ENCODE measurements around the gene CLSTN2.
A peak's percentile ranks its signal among the peaks of the same experiment; 100 is the strongest.

Gene CLSTN2

DNA sequence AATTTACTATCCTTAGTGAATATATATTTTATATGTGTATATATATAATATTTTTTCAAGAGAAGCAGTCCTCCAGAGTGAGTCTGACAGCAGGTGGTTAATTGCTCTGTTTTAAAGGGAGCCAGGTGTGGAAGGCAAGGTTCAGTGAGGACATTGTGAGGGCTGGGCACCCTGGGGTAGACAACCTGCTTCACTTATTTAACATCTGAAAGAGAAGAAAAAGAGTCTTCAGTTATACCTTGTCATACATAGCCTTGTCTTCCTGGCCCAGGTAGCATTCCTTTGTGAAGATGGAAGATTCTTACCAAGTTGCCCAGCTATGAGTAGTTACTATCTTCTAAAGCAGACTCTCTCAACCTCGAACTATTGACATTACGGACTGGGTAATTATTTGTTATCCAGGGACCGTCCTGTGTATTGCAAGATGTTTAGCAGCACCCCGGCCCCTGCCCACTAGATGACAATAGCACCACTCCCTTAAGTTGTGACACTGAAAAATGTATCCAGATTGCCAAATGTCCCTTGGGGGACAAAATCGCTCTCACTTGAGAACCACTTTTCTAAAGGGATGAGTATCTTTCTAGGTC is 406.9 kb downstream of the CLSTN2 start:
- no peak for DNase-seq (ENCODE audit: low read depth)

GRCh38 chr3:140342668-140343067 is 407.7 kb downstream of the CLSTN2 start:
- no peak for DNase-seq (ENCODE audit: low read depth)

DNA sequence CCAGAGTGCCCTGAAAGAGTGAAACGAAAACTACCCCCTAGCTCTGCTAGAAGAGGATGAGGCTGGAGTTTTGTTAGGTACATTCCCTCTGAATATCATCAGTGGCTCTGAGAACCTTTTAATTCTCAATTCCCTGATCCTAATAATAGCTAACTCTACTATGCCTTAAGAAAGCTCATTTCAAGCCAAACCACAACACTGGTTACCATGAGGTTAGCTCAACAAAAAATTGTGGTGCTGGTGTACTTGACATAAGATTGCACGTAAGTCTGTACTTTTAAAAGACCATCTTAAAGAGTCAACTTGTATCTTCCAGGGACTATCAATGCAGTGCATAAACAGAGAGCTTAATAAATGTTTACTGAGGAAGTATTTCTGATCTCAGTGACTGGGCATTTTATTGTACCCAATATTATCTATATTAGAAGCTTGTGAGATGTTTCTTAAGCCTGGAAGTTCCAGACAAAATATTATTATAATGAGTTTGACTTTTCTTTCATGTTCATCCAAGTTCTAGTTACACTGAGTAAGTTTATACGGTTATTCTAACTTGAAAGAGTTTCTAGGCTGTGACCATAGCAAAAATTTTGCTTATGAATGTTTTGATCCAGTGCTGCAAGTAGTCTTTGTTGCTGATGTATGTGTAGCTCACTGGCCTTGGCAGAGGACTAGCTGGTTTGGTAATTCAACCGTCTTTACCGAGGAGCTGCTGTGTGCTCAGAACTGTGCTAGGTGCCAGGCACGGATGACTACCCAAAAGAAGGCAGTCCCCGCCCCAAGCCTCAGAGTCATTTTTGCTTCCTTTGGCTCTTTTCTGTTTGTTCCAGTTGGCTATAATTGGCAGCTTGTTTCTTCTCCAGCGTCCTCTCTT is 408.5 kb downstream of the CLSTN2 start:
- peak; percentile 28 for DNase-seq (ENCODE audit: low read depth)

DNA sequence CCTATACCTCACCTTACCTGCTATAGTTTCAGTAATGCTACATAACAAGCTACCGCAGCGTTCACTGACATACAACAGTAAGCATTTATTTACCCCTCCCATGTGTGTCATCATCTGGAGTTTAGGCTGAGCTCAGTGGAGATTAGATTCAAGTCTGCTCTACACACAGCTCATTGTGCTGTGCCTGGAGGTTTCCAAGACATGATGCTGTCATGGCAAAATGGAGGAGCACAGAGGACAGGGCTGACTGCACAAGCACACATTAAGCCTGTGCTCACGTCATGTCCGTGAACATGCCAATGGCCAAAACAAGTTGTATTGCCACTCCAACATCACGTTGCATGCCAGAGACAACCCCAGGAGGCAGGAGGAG is 409.1 kb downstream of the CLSTN2 start:
- DNase-seq (ENCODE audit: low read depth): no peak

- no peak for DNase-seq (ENCODE audit: low read depth)
Measured at GRCh38 chr3:140344601-140345205, 409.7 kb downstream of the CLSTN2 start.

DNA sequence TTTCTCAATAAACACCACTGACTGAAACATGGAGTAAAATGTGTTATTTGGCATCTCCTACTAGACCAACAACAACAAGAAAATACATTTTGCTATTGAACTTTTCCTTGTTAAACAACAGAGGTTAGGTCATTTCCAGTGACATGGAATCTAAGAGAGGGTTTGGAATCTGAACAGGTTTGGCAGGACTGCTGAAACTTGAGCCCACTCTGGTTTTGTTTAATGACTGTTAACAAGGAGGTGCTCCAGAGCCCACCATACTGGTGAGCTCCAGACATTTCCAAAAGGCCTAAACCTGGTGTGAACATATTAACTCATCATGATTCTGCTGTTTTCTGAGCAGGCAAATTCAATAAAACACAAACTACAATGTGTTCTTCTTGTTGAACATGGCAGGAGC is 412.2 kb downstream of the CLSTN2 start:
- no peak for DNase-seq (ENCODE audit: low read depth)

DNA sequence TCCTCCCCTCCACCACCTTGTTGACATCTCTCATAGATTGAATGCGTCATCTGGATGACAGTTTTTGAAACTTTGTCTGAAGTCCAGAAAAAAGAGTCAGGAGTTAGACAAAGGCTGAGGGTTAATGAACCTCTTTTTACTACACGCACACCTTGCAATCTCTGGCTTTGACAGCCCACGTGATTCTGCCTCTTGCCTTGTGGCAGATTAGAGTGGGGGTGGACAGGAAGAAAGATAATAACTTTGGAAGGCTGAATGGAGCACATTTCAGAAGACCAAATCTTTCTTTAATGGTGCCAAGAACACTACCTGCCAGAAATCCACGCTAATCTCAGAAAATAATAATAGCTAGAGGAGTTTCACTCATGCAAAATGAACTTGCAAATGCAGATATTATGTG is 415.0 kb downstream of the CLSTN2 start:
- no peak for DNase-seq (ENCODE audit: low read depth)

- DNase-seq (ENCODE audit: low read depth): no peak
Measured at GRCh38 chr3:140351466-140351865, 416.5 kb downstream of the CLSTN2 start.

GRCh38 chr3:140355481-140355880 is 420.5 kb downstream of the CLSTN2 start:
- DNase-seq (ENCODE audit: low read depth): no peak

GRCh38 chr3:140358686-140359085 is 423.7 kb downstream of the CLSTN2 start:
- DNase-seq (ENCODE audit: low read depth): no peak

- DNase-seq (ENCODE audit: low read depth): no peak
Measured at GRCh38 chr3:140359233-140359995, 424.4 kb downstream of the CLSTN2 start.

DNA sequence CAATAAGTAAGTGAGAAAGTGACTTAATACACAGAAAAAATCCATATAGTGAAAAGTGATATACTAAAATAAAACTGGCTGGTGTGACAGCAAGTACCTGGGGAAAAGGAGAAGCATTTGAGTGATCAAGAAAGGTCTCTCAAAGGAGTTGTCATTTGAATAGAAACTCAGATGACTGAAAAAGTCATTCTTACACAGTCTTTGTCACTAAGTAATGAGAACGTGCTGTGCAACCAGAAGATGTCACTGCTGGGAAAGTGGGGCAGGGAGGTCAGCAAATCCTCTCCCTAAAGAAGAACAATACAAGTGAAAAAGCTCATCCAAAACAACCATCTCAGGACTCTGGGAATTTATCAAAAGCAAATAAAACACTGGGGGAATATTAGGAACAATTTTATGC is 425.3 kb downstream of the CLSTN2 start:
- no peak for DNase-seq (ENCODE audit: low read depth)

DNA sequence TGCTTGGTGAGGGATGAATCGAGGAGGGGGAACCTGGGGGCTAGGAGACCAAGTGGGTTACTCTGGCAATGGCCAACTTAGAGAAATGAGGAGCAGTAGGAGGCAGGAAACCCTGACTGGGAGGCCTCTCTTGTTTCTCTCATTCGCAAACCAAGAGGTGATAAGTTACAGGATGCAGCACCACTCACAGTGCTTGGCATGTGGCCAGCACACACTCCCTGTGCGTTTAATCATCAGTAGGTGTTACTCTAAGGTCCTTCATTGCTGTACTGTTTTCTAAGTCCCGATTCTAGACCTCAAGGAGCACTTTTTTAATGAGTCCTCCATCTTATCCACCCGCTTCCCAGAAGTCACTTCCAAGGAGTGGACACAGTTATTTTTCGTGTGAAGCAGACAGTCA is 428.8 kb downstream of the CLSTN2 start:
- DNase-seq (ENCODE audit: low read depth): no peak

DNA sequence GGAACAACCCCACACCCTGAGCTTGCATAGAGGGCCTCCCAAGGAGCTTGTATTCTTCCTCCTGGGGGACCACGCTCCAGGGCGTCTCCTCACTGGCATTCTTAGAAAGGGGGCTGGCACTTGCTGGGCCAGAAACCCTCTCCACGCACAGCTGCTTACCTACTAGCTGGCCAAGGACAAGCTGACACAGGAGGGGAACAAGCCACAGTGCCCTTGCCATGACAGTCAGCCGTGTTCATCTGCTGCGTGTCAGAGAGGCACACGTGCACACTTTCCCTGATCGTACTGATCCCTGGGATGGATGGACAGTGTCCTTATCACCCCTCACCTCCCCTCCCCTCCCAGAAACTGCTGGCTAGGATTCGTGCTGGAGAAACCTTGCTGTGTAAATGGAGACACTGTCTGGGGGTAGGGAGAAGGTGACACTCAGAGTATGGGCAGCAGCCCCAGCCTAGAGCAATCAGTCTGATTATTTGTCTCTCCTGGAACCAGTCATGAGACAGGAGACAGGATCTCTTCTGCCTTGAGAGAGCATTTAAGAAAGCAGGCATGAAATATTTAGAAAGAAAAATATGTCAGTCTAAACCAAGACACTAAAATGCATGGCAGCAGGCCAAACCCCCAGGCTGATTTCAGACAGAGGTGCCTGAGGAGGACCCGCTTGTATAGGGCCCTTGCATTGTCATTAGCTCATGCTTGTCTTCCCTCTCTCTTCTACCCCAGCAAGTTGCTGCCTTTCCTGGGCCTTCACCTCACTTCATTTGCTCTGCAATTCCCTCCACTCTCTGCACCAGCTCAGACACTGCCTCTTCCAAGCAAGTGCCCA is 431.1 kb downstream of the CLSTN2 start:
- no peak for DNase-seq (ENCODE audit: low read depth)

- DNase-seq (ENCODE audit: low read depth): no peak
Measured at GRCh38 chr3:140368223-140368811, 433.3 kb downstream of the CLSTN2 start.

DNA sequence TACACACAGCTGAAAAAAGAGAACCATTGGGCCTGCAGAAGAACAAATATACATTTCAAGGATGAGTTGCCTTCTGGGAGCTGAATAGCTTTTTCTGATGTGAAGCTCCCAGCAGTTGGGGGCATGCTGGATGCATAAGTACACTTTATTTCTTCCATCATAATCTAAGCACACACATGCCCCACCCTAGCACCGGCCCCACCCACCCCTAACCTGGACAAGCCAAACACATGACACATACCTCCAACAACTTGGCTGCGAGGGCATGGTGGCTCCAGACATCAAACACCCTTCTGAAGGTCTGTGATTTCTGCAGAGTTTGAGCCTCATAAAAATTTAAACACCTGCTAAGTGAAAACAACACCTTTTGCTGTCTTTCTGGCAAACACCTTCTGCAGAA is 435.7 kb downstream of the CLSTN2 start:
- DNase-seq (ENCODE audit: low read depth): no peak

DNA sequence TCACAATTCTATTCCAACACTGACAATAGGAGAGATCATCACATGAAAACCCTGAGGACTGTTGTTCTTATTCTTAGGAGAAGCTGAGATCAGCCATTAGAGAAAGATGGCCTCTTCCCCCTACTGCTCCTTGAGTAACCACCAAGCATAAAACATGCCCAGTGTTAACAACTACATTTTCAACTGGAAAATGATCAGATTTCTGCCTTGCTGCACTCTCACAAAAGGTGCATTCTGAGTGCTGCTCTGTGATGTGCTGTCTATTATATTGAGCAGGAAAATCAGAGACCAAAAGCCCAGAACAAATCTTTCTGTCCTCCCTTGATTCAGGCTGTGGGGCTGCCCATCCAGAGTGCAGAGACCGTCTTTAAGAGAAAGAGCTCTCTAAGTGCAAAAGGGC is 438.2 kb downstream of the CLSTN2 start:
- no peak for DNase-seq (ENCODE audit: low read depth)

DNA sequence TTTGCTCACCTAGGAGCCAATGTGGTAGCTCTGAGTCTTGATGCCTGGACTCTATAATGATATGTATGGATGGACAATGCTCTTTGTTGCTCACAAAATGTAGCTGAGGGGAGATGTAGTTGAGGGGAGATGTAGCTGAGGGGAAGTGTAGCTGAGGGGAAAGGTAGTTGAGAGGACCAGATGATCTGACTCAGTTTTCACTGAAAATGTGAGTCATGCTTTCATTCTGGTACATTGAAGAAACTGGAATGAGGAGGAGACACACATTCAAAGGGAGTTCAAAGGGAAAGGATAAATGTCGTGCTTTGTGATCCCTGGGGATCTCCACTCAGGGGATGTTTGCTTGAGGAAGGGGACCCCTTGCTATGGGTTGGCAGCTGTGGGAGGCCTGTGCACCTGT is 440.0 kb downstream of the CLSTN2 start:
- no peak for DNase-seq (ENCODE audit: low read depth)

GRCh38 chr3:140376136-140376889 is 441.3 kb downstream of the CLSTN2 start:
- no peak for DNase-seq (ENCODE audit: low read depth)

DNA sequence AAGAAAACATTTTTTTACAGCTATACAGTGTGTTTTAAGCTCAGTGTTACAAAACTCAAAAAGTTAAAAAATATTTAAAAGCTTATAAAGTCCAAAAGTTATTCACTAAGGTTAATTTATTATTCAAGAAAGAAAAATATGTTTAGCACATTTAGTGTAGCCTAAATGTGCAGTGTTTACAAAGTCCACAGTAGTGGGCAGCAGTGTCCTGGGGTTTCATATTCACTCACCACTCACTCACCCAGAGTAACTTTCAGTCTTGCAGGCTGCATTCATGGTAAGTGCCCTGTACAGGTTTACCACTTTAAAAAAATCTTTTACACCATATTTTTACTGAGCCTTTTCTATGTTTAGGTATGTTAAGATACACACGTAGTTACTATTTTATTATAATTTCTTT is 442.7 kb downstream of the CLSTN2 start:
- DNase-seq (ENCODE audit: low read depth): no peak

All from stromal cell of bone marrow (primary cell).